ENCODE results near the gene DYNLL2. TPM values are rescaled to one million over a fixed set of nuclear protein-coding genes. Genes with fewer than 3 reads are reported as not detected.
A peak's percentile ranks its signal among the peaks of the same experiment; 100 is the strongest.

Gene DYNLL2
- total RNA-seq, 2 experiments from 2014 or later = 30.1 to 31.9 TPM

DNA sequence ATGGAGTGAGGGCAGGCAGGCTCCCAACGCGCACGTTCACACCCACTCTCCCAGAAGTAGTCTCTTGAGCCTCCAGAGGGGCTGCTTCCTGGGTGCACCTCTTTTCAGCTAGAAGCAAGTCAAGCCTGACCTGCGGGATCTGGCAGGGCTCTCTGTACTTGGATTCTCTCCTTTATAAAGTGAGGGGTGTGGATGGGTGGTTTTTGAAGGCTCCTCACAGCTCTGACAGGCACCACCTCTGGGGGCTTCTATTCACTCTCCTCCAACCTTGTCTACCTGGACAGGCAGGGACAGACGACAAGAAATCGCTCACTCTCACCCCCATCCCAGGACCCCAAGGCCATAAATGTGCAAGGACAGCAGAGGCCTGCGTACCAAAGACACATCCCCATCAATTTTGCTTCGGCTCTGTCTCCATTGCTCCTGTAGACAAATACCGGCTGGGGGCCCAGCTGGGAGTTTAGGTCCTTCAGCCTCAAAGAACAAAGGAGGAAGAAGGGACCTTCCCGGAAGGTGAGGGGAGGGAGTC, 814 bp upstream of the DYNLL2 start:
- Mint-ChIP-seq H3K27ac (peak overlapping the region; percentile 72), H3K27me3 (peaks cover 31% of the 10 kb centered on the region), H3K9me3 (no peaks in the 10 kb centered on the region), H3K36me3 (ENCODE audit: low read depth) (peaks cover 23% of the 10 kb centered on the region), H3K4me1 (peaks cover 37% of the 10 kb centered on the region), H3K4me3 (peak overlapping the region; percentile 61)
- ChIA-PET POLR2A (interaction anchor here (0.8 kb wide), 1 partner anchor 75 kb away, joined by 4 read pairs; no protein-coding TSS in a partner anchor), CTCF (interaction anchor here (1.4 kb wide), 1 partner anchor 133 kb away, joined by 3 read pairs; no protein-coding TSS in a partner anchor)
- DNase-seq = no peak

- Mint-ChIP-seq H3K27me3 (peaks cover 21% of the 10 kb centered on the region), H3K36me3 (ENCODE audit: low read depth) (peaks cover 33% of the 10 kb centered on the region), H3K4me1 (peaks cover 49% of the 10 kb centered on the region), H3K4me3 (peak overlapping the region; percentile 87), H3K9me3 (no peaks in the 10 kb centered on the region), H3K27ac (peak overlapping the region; percentile 87)
- POLR2A ChIA-PET = interaction anchor here (0.8 kb wide), 1 partner anchor 76 kb away, joined by 4 read pairs; no protein-coding TSS in a partner anchor
- CTCF ChIA-PET = interaction anchor here (1.4 kb wide), 1 partner anchor 135 kb away, joined by 3 read pairs; no protein-coding TSS in a partner anchor
- peak; percentile 66 for DNase-seq
Measured at GRCh38 chr17:58083491-58084316, 485 bp downstream of the DYNLL2 start.

DNA sequence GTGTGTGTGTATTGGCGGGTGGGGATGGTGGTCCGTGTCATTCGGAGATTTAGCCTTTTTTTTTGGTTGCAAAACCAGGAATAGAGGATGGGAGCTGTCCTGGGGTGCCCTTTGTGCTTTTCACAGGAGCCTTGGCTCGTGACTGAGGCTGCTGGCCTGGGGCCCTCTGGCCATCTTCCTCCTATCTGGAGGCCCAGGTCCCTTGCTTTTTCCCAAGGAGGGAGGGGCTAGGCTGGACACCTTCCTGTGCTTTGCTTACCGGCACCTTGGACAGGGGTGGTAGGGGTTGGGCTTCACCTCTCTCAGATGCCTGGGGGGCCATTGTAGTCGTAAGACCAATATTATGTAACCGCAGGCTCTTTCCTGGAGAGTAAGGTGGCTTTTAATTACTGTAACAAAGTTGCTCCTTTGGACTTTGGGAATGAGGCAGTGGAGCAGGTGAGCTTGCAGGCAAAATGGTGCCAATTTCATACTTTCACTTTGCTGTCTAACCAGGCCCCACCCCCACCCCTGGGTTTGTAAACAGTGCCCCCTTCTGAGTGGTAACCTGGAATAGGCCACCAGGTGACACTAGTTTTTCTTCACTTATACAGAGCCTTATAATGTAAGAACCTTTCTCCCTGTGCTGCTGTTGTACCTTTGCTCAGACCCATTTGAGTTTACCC, 1.2 kb downstream of the DYNLL2 start:
- CTCF ChIA-PET = interaction anchor here (0.6 kb wide), 1 partner anchor 127 kb away, joined by 3 read pairs; no protein-coding TSS in a partner anchor
- H3K27me3 Mint-ChIP-seq = peaks cover 13% of the 10 kb centered on the region
- DNase-seq = peak; percentile 68
- H3K9me3 Mint-ChIP-seq = no peaks in the 10 kb centered on the region
- peak overlapping the region; percentile 87 for H3K27ac Mint-ChIP-seq
- H3K4me1 Mint-ChIP-seq = peaks cover 54% of the 10 kb centered on the region
- peaks cover 40% of the 10 kb centered on the region for H3K36me3 Mint-ChIP-seq (ENCODE audit: low read depth)
- POLR2A ChIA-PET = no interaction called here
- peak overlapping the region; percentile 87 for H3K4me3 Mint-ChIP-seq

- ChIA-PET POLR2A (no interaction called here), CTCF (no interaction called here)
- Mint-ChIP-seq H3K9me3 (no peaks in the 10 kb centered on the region), H3K27ac (peak overlapping the region; percentile 87), H3K4me3 (peak overlapping the region; percentile 87), H3K4me1 (peaks cover 56% of the 10 kb centered on the region), H3K36me3 (ENCODE audit: low read depth) (peaks cover 47% of the 10 kb centered on the region), H3K27me3 (peaks cover 7% of the 10 kb centered on the region)
- no peak for DNase-seq
Measured at GRCh38 chr17:58085039-58085715, 2.0 kb downstream of the DYNLL2 start.

- peaks cover 56% of the 10 kb centered on the region for H3K4me1 Mint-ChIP-seq
- H3K27ac Mint-ChIP-seq = no peak overlapping the region
- H3K27me3 Mint-ChIP-seq = no peaks in the 10 kb centered on the region
- no peaks in the 10 kb centered on the region for H3K9me3 Mint-ChIP-seq
- DNase-seq = no peak
- peaks cover 61% of the 10 kb centered on the region for H3K36me3 Mint-ChIP-seq (ENCODE audit: low read depth)
- H3K4me3 Mint-ChIP-seq = no peak overlapping the region
- POLR2A ChIA-PET = no interaction called here
- CTCF ChIA-PET = no interaction called here
Measured at GRCh38 chr17:58086953-58087352, 3.7 kb downstream of the DYNLL2 start.

GRCh38 chr17:58088624-58089023, 5.4 kb downstream of the DYNLL2 start:
- Mint-ChIP-seq H3K9me3 (no peaks in the 10 kb centered on the region), H3K27ac (no peak overlapping the region), H3K36me3 (ENCODE audit: low read depth) (peaks cover 71% of the 10 kb centered on the region), H3K27me3 (no peaks in the 10 kb centered on the region), H3K4me1 (peaks cover 49% of the 10 kb centered on the region), H3K4me3 (no peak overlapping the region)
- CTCF ChIA-PET = no interaction called here
- POLR2A ChIA-PET = no interaction called here
- DNase-seq = no peak

- H3K27me3 Mint-ChIP-seq = no peaks in the 10 kb centered on the region
- no peak overlapping the region for H3K27ac Mint-ChIP-seq
- POLR2A ChIA-PET = no interaction called here
- H3K9me3 Mint-ChIP-seq = no peaks in the 10 kb centered on the region
- no peak for DNase-seq
- H3K4me3 Mint-ChIP-seq = no peak overlapping the region
- CTCF ChIA-PET = no interaction called here
- peaks cover 71% of the 10 kb centered on the region for H3K36me3 Mint-ChIP-seq (ENCODE audit: low read depth)
- H3K4me1 Mint-ChIP-seq = peaks cover 49% of the 10 kb centered on the region
Measured at GRCh38 chr17:58089111-58089510, 5.9 kb downstream of the DYNLL2 start.

DNA sequence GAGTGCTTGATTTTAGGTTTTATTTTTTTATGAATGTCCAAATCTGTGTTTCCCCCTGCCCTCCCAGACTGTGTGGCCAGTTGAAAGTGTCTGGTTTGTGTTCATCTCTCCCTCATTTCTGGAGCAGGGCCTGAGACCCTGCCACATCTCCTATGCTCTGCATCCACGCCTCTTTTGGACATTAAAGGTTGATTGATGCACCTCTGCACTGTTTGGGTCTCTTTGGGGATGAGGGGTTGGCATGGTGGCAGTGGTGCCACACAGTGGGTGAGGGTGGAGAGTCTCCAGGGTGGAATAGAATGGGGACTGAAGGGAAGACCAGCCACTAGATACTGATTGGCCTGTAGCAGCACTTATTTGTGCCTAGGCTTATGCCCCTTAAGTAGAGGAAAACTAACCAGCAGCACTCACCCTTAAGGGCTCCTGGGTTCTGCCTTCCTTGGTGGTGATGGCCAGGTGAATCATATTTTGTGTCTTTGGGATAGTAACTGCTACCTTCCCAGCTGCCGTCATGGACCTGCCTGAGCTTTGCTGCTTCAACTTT, 7.9 kb downstream of the DYNLL2 start:
- Mint-ChIP-seq H3K4me1 (peaks cover 35% of the 10 kb centered on the region), H3K4me3 (no peak overlapping the region), H3K36me3 (ENCODE audit: low read depth) (peaks cover 57% of the 10 kb centered on the region), H3K27me3 (no peaks in the 10 kb centered on the region), H3K9me3 (no peaks in the 10 kb centered on the region), H3K27ac (no peak overlapping the region)
- DNase-seq = no peak
- ChIA-PET CTCF (interaction anchor here (1.2 kb wide), 1 partner anchor 85 kb away, joined by 3 read pairs; no protein-coding TSS in a partner anchor), POLR2A (no interaction called here)

- Mint-ChIP-seq H3K4me3 (no peak overlapping the region), H3K36me3 (ENCODE audit: low read depth) (peaks cover 49% of the 10 kb centered on the region), H3K9me3 (no peaks in the 10 kb centered on the region), H3K27ac (no peak overlapping the region), H3K27me3 (no peaks in the 10 kb centered on the region), H3K4me1 (peaks cover 23% of the 10 kb centered on the region)
- DNase-seq = no peak
- CTCF ChIA-PET = interaction anchor here (1.2 kb wide), 1 partner anchor 86 kb away, joined by 3 read pairs; no protein-coding TSS in a partner anchor
- POLR2A ChIA-PET = no interaction called here
Measured at GRCh38 chr17:58092101-58092796, 9.0 kb downstream of the DYNLL2 start.

GRCh38 chr17:58092797-58093385, 9.7 kb downstream of the DYNLL2 start:
- Mint-ChIP-seq H3K27ac (peak overlapping the region; percentile 4), H3K27me3 (no peaks in the 10 kb centered on the region), H3K9me3 (no peaks in the 10 kb centered on the region), H3K4me1 (peaks cover 17% of the 10 kb centered on the region), H3K36me3 (ENCODE audit: low read depth) (peaks cover 48% of the 10 kb centered on the region), H3K4me3 (no peak overlapping the region)
- DNase-seq = no peak
- CTCF ChIA-PET = interaction anchor here (0.6 kb wide), 1 partner anchor 357 kb away, joined by 3 read pairs; no protein-coding TSS in a partner anchor
- POLR2A ChIA-PET = no interaction called here

DNA sequence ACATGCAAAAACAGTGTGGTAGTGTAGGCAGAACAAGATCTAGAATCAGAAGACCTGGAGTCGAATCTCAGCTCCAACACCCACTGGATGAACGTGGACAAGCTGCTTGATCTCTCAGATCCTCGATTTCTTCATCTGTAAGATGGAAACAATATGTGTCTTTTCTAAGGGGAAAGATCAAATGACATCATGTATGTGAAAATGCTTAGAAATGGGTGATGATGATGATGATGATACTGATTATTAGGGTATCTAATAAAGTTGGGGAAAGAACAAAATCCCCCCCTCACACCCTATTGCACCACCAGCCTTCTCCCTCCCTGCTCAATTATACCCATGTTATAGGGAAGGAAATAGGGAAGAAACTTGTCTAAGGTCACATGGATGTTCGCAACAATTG, 10.9 kb downstream of the DYNLL2 start:
- POLR2A ChIA-PET = no interaction called here
- CTCF ChIA-PET = no interaction called here
- Mint-ChIP-seq H3K27ac (no peak overlapping the region), H3K4me1 (peaks cover 8% of the 10 kb centered on the region), H3K9me3 (no peaks in the 10 kb centered on the region), H3K27me3 (no peaks in the 10 kb centered on the region), H3K36me3 (ENCODE audit: low read depth) (peaks cover 36% of the 10 kb centered on the region), H3K4me3 (no peak overlapping the region)
- no peak for DNase-seq

- Mint-ChIP-seq H3K27me3 (peaks cover 2% of the 10 kb centered on the region), H3K4me3 (no peak overlapping the region), H3K9me3 (no peaks in the 10 kb centered on the region), H3K36me3 (ENCODE audit: low read depth) (peaks cover 12% of the 10 kb centered on the region), H3K27ac (no peak overlapping the region), H3K4me1 (peaks cover 9% of the 10 kb centered on the region)
- DNase-seq = no peak
- CTCF ChIA-PET = interaction anchor here (1.2 kb wide), 1 partner anchor 89 kb away, joined by 3 read pairs; no protein-coding TSS in a partner anchor
- POLR2A ChIA-PET = no interaction called here
Measured at GRCh38 chr17:58096892-58097291, 13.7 kb downstream of the DYNLL2 start.
